Loucy (cell line): Measurements from ENCODE around the gene TMC3.

Source experiments
- H2AFZ ChIP-seq: fragments of 200-600 bp; sonication (generic); 2 replicates; pipeline ENCODE4 v1.6.0; 2016; ENCODE audit warnings: antibody characterized with exemption, mild to moderate bottlenecking, low read length, moderate library complexity
- H3F3A ChIP-seq: fragments of 200-600 bp; 2 replicates; pipeline ENCODE4 v1.6.0; 2016; ENCODE audit warnings: antibody characterized with exemption, low read depth, mild to moderate bottlenecking
- H3K27me3 ChIP-seq: fragments of 200-600 bp; sonication (generic); 2 replicates; pipeline ENCODE4 v1.6.1; 2014; ENCODE audit warnings: low read length, mild to moderate bottlenecking; ENCODE audit not compliant: insufficient read depth, poor library complexity, severe bottlenecking
- H3K36me3 ChIP-seq: fragments of 200-600 bp; sonication (generic); 2 replicates; pipeline ENCODE4 v1.6.1; 2016; ENCODE audit warnings: low read length; ENCODE audit not compliant: insufficient read depth
- H3K4me1 ChIP-seq: fragments of 200-600 bp; sonication (generic); 2 replicates; pipeline ENCODE4 v1.5.1; 2014; ENCODE audit warnings: low read length, mild to moderate bottlenecking; ENCODE audit not compliant: insufficient read depth, poor library complexity, severe bottlenecking
- H3K4me2 ChIP-seq: fragments of 200-600 bp; sonication (generic); 2 replicates; pipeline ENCODE4 v1.6.0; 2014; ENCODE audit warnings: antibody characterized with exemption, low read length, low read depth, mild to moderate bottlenecking; ENCODE audit not compliant: poor library complexity, severe bottlenecking
- H3K4me3 ChIP-seq: fragments of 200-600 bp; sonication (generic); 2 replicates; pipeline ENCODE4 v1.5.1; 2014; ENCODE audit warnings: low read length, mild to moderate bottlenecking, mixed read lengths; ENCODE audit not compliant: poor library complexity, severe bottlenecking
- H3K79me2 ChIP-seq: fragments of 200-600 bp; sonication (generic); 2 replicates; pipeline ENCODE4 v1.6.1; 2014; ENCODE audit warnings: low read length; ENCODE audit not compliant: insufficient read depth
- H3K9ac ChIP-seq: fragments of 200-600 bp; sonication (generic); 2 replicates; pipeline ENCODE4 v1.6.0; 2014; ENCODE audit warnings: mild to moderate bottlenecking, low read depth, low read length, moderate library complexity; ENCODE audit not compliant: poor library complexity, severe bottlenecking
- H3K9me2 ChIP-seq: fragments of 200-600 bp; sonication (generic); replicated peaks from 2 replicates; pipeline ENCODE4 v1.6.1; 2016; ENCODE audit warnings: low read depth, low read length, mixed read lengths
- H3K9me3 ChIP-seq: fragments of 200-600 bp; sonication (generic); 2 replicates; pipeline ENCODE4 v1.6.1; 2014; ENCODE audit warnings: mild to moderate bottlenecking, antibody characterized with exemption, low read length, low read depth; ENCODE audit not compliant: insufficient read depth
- H4K20me1 ChIP-seq: fragments of 200-600 bp; sonication (generic); 2 replicates; pipeline ENCODE4 v1.6.0; 2014; ENCODE audit warnings: antibody characterized with exemption, low read length, mild to moderate bottlenecking; ENCODE audit not compliant: insufficient read depth, poor library complexity, severe bottlenecking
- CTCF ChIP-seq: fragments of 200-600 bp; sonication (generic); conservative IDR thresholded peaks from 2 replicates; pipeline ENCODE4 v1.5.1; 2014; ENCODE audit warnings: mild to moderate bottlenecking, antibody characterized with exemption, low read length
- EZH2phosphoT487 ChIP-seq: fragments of 200-600 bp; IDR thresholded peaks from 2 replicates; pipeline ENCODE4 v1.6.1; 2018; ENCODE audit warnings: antibody characterized with exemption, mild to moderate bottlenecking, moderate library complexity, borderline replicate concordance

Gene TMC3

GRCh38 chr15:81293728-81294515 is 80.1 kb downstream of the TMC3 start:
- Histone ChIP-seq H3K36me3 (no peaks in the 10 kb centered on the region), H4K20me1 (peaks cover 4% of the 10 kb centered on the region), H2AFZ (peak overlapping the region; percentile 69; the same call in 1 of the 2 replicates), H3K9me2 (no peaks in the 10 kb centered on the region), H3K79me2 (peaks cover 41% of the 10 kb centered on the region), H3K27me3 (no peaks in the 10 kb centered on the region), H3K9me3 (no peaks in the 10 kb centered on the region), H3F3A (peaks cover 14% of the 10 kb centered on the region), H3K9ac (peak overlapping the region; percentile 84), H3K4me3 (peak overlapping the region; percentile 80), H3K4me1 (peaks cover 73% of the 10 kb centered on the region), H3K4me2 (peak overlapping the region; percentile 92)
- no peak for TF ChIP-seq CTCF
- no peak for TF ChIP-seq EZH2phosphoT487

GRCh38 chr15:81292523-81293001 is 81.5 kb downstream of the TMC3 start:
- H3K4me2 ChIP-seq: peak overlapping the region; percentile 92

GRCh38 chr15:81291916-81292522 is 82.0 kb downstream of the TMC3 start:
- Histone ChIP-seq H4K20me1 (no peaks in the 10 kb centered on the region), H3K79me2 (peaks cover 22% of the 10 kb centered on the region), H3F3A (peaks cover 14% of the 10 kb centered on the region), H3K36me3 (no peaks in the 10 kb centered on the region), H3K9me2 (no peaks in the 10 kb centered on the region), H3K4me2 (peak overlapping the region; percentile 92), H3K27me3 (no peaks in the 10 kb centered on the region), H3K4me1 (peaks cover 58% of the 10 kb centered on the region), H3K4me3 (no peak overlapping the region), H3K9ac (peak overlapping the region; percentile 84), H2AFZ (peak overlapping the region; percentile 20; the same call in 1 of the 2 replicates), H3K9me3 (no peaks in the 10 kb centered on the region)
- TF ChIP-seq CTCF (no peak), EZH2phosphoT487 (no peak)

More at GRCh38 chr15:81292523-81293001, 81.5 kb downstream of the TMC3 start:
- H3K79me2 ChIP-seq: peaks cover 27% of the 10 kb centered on the region
- TF ChIP-seq CTCF: no peak
- no peak for TF ChIP-seq EZH2phosphoT487
- peak overlapping the region; percentile 84 for H3K9ac ChIP-seq
- no peaks in the 10 kb centered on the region for H3K27me3 ChIP-seq
- peaks cover 14% of the 10 kb centered on the region for H3F3A ChIP-seq
- no peaks in the 10 kb centered on the region for H3K9me3 ChIP-seq
- H3K9me2 ChIP-seq: no peaks in the 10 kb centered on the region
- H3K4me3 ChIP-seq: peak overlapping the region; percentile 80
- H3K4me1 ChIP-seq: peaks cover 59% of the 10 kb centered on the region
- H4K20me1 ChIP-seq: no peaks in the 10 kb centered on the region
- H3K36me3 ChIP-seq: no peaks in the 10 kb centered on the region
- H2AFZ ChIP-seq: no peak overlapping the region
